Tibial nerve (tissue), 4 donors: Measurements from ENCODE around the gene ADAM33. TPM values are rescaled to one million over a fixed set of nuclear protein-coding genes. Genes with fewer than 3 reads are reported as not detected.

Source experiments
- DNase-seq, 2 donors: peaks; one replicate each; pipeline ENCODE4 v3.0.0-alpha.2; 2019; ENCODE audit warnings: low spot score in 2 of 2
- H3K27ac ChIP-seq, 4 donors: fragments of 200-600 bp; sonication (generic) in 3 of 4; one replicate each; pipeline ENCODE4 v1.5.1; 2017 to 2019; ENCODE audit warnings: mild to moderate bottlenecking in 1 of 4
- H3K27me3 ChIP-seq, 2 donors: fragments of 200-600 bp; sonication (generic) in 1 of 2; one replicate each; pipeline versions ENCODE4 v1.5.1 to v1.6.0; 2017 to 2019
- H3K36me3 ChIP-seq, 3 donors: fragments of 200-600 bp; sonication (generic); one replicate each; pipeline ENCODE4 v1.5.1; 2018 to 2019
- H3K4me1 ChIP-seq, 4 donors: fragments of 200-600 bp; sonication (generic) in 3 of 4; one replicate each; pipeline ENCODE4 v1.5.1; 2017 to 2019
- H3K4me3 ChIP-seq, 4 donors: fragments of 200-600 bp; sonication (generic) in 3 of 4; one replicate each; pipeline ENCODE4 v1.5.1; 2017 to 2019; ENCODE audit warnings: mild to moderate bottlenecking in 1 of 4, moderate library complexity in 1 of 4
- H3K9me3 ChIP-seq, 4 donors: fragments of 200-600 bp; sonication (generic) in 3 of 4; one replicate each; pipeline ENCODE4 v1.5.1; 2017 to 2019
- CTCF ChIP-seq, 5 experiments: fragments of 200-600 bp in 3 of 5; fragments of 450-650 bp in 2 of 5; sonication (generic) in 3 of 5; IDR thresholded peaks; one replicate each; pipeline ENCODE4 v1.5.1; 2016 to 2019; ENCODE audit warnings: antibody characterized with exemption in 5 of 5, mild to moderate bottlenecking in 3 of 5, moderate library complexity in 2 of 5
- EP300 ChIP-seq, 2 donors: sonication (generic); formaldehyde crosslinking; IDR thresholded peaks; one replicate each; pipeline ENCODE4 v1.6.1; 2017; ENCODE audit warnings: antibody characterized with exemption in 2 of 2, mild to moderate bottlenecking in 1 of 2
- POLR2A ChIP-seq, 2 donors: fragments of 450-650 bp; IDR thresholded peaks; one replicate each; pipeline ENCODE4 v1.6.1; 2017; ENCODE audit warnings: antibody characterized with exemption in 2 of 2, mild to moderate bottlenecking in 2 of 2, moderate library complexity in 2 of 2
- WGBS, 2 donors: methylation state at CpG; one replicate each; pipeline ENCODE4 v1.1.5; 2018; 5-methylcytosine and 5-hydroxymethylcytosine counted together
- total RNA-seq, 4 donors: library from RNA; depleted of rRNA; stranded (reverse); fragments of >200 nt; gene quantifications; one replicate each; pipeline ENCODE4 v1.1.0, GENCODE V29; 2016

ADAM33 gene
- total RNA-seq, 4 donors from 2014 or later, result 162 to 385 (median 274) TPM

- Histone ChIP-seq H3K36me3 (peaks cover 0 to 72% (median 5%) of the 10 kb centered on the region in 3 donors), H3K27me3 (no peaks in the 10 kb centered on the region), H3K9me3 (no peaks in the 10 kb centered on the region), H3K27ac (no peak overlapping the region), H3K4me1 (no peaks in the 10 kb centered on the region), H3K4me3 (no peak overlapping the region)
- TF ChIP-seq CTCF (IDR thresholded peaks at IDR 0.05), result no peak
- no peak for TF ChIP-seq POLR2A (IDR thresholded peaks at IDR 0.05)
- no peak for TF ChIP-seq EP300 (IDR thresholded peaks at IDR 0.05)
- 93 to 97% methylated on average over 3 of the region's 3 CpGs for WGBS, 2 donors
- no peak for DNase-seq
Observed at GRCh38 chr20:3640259-3640658, 41.6 kb downstream of the ADAM33 start.

DNA sequence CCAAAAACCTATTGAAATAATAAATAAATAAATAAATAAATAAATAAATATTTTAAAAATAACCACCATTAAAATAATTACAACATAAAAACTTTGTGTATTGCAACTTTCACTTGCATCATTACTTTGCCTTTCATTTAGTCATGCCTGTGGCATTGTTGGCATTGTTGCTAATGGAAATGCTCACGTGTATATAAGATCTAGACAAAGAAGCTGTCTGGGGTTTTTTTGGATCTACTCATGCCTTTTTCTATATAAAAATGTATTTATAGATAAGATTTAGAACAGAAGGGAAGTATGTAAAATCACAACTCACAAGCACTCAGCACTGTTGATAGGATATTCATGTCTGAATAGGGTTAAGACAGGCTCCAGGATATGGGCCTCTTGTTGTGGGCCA is 46.5 kb downstream of the ADAM33 start:
- H3K4me1 ChIP-seq, result no peaks in the 10 kb centered on the region
- 93 to 98% methylated on average over 1 of the region's 1 CpG for WGBS, 2 donors
- TF ChIP-seq EP300 (IDR thresholded peaks at IDR 0.05), result no peak
- TF ChIP-seq POLR2A (IDR thresholded peaks at IDR 0.05), result no peak
- no peak for TF ChIP-seq CTCF (IDR thresholded peaks at IDR 0.05)
- no peaks in the 10 kb centered on the region for H3K27me3 ChIP-seq
- H3K27ac ChIP-seq, result no peak overlapping the region
- no peaks in the 10 kb centered on the region for H3K9me3 ChIP-seq
- H3K4me3 ChIP-seq, result no peak overlapping the region
- peaks cover 0 to 52% (median 0%) of the 10 kb centered on the region in 3 donors for H3K36me3 ChIP-seq
- DNase-seq, result no peak

- no peak for TF ChIP-seq EP300 (IDR thresholded peaks at IDR 0.05)
- no peak for TF ChIP-seq POLR2A (IDR thresholded peaks at IDR 0.05)
- TF ChIP-seq CTCF (IDR thresholded peaks at IDR 0.05), result no peak
- peaks cover 0 to 51% (median 0%) of the 10 kb centered on the region in 3 donors for H3K36me3 ChIP-seq
Observed at GRCh38 chr20:3633913-3634478, 47.8 kb downstream of the ADAM33 start.

DNA sequence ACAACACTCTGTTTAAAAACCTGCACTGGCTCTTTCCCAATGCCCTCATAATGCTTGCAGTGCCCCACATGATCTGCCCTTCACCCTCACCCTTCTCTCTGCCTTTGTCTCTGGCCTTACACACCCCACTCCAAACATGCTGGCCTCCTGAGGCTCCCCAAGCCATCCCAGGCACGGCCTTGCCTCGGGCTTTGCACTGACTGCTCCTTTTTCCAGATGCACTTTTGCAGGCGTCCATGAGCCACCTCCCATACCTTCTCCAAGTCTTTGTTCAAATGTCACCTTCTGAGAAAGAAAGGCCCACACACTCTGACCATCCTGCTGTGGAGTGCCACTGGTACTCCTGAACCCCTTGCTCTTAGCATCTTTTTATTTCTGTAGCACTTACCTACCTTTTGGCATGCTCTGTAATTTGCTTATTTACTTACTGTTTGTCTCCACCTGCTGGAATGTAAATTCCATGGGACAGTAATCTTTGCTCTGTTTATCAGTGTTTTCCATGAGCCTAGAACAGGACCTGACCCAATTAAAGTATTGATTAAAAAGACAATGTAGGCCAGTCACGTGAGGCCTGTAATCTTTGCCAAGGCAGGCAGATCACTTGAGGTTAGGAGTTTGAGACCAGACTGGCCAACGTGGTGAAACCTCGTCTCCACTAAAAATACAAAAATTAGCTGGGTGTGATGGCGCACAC is 49.4 kb downstream of the ADAM33 start:
- no peak for DNase-seq
- 85 to 87% methylated on average over 7 of the region's 7 CpGs for WGBS, 2 donors
- Histone ChIP-seq H3K9me3 (no peaks in the 10 kb centered on the region), H3K4me1 (no peaks in the 10 kb centered on the region), H3K4me3 (no peak overlapping the region), H3K27ac (no peak overlapping the region), H3K36me3 (peaks cover 0 to 54% (median 0%) of the 10 kb centered on the region in 3 donors), H3K27me3 (no peaks in the 10 kb centered on the region)
- TF ChIP-seq CTCF (IDR thresholded peaks at IDR 0.05), result no peak
- TF ChIP-seq EP300 (IDR thresholded peaks at IDR 0.05), result no peak
- TF ChIP-seq POLR2A (IDR thresholded peaks at IDR 0.05), result no peak

More at GRCh38 chr20:3633913-3634478, 47.8 kb downstream of the ADAM33 start:
- 60 to 67% methylated on average over 6 of the region's 6 CpGs for WGBS, 2 donors
- DNase-seq, result no peak
- Histone ChIP-seq H3K4me1 (no peaks in the 10 kb centered on the region), H3K27ac (no peak overlapping the region), H3K27me3 (no peaks in the 10 kb centered on the region), H3K9me3 (no peaks in the 10 kb centered on the region), H3K4me3 (no peak overlapping the region)

DNA sequence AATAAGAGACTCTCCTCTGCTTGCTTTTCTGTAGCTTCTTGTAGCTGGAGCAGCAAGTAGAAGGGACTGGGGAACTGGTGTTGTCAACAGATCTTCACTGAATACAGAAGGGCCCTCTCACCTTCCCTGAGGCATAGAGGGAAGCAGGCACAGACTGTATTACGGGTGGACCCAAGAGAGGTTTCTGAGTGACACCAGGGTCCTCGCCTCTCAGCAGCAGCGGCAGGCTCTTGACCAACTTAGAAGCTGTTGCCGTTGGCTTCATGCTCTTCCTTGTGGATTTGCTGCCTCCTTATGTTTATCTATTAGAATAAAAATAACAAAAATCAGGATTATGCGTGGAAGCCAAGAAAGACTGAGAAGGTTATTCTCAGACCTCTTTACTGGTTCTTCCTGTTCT is 50.3 kb downstream of the ADAM33 start:
- TF ChIP-seq POLR2A (IDR thresholded peaks at IDR 0.05) (no peak), CTCF (IDR thresholded peaks at IDR 0.05) (no peak), EP300 (IDR thresholded peaks at IDR 0.05) (no peak)
- Histone ChIP-seq H3K27me3 (no peaks in the 10 kb centered on the region), H3K4me1 (no peaks in the 10 kb centered on the region), H3K36me3 (peaks cover 0 to 55% (median 0%) of the 10 kb centered on the region in 3 donors), H3K9me3 (no peaks in the 10 kb centered on the region), H3K4me3 (no peak overlapping the region), H3K27ac (no peak overlapping the region)
- DNase-seq, result no peak
- 58 to 81% methylated on average over 5 of the region's 5 CpGs for WGBS, 2 donors
